ENCODE measurements around the gene GDPD4.

GDPD4 gene

GRCh38 chr11:77191823-77192495 lies 109.5 kb downstream of the GDPD4 start:
- no peaks in the 10 kb centered on the region for H3K36me3 ChIP-seq (ENCODE audit: control insufficient read depth in 1 of 2, insufficient read depth in 2 of 2, low read length in 2 of 2)
- H3K27me3 ChIP-seq (ENCODE audit: control insufficient read depth in 1 of 2, insufficient read depth in 2 of 2, low read length in 2 of 2), result no peaks in the 10 kb centered on the region
- peak overlapping the region in 1 of 2 donors; percentile 32 for H3K9ac ChIP-seq (ENCODE audit: low read depth in 1 of 2, low read length in 2 of 2)
- H3K4me1 ChIP-seq (ENCODE audit: control insufficient read depth in 1 of 2, insufficient read depth in 2 of 2, low read length in 2 of 2), result peaks cover 8 to 23% of the 10 kb centered on the region in 2 donors
- no peaks in the 10 kb centered on the region for H3K9me3 ChIP-seq (ENCODE audit: control insufficient read depth in 1 of 2, low read length in 2 of 2)
- no peak overlapping the region for H3K27ac ChIP-seq (ENCODE audit: low read depth, low read length)
- H3K4me3 ChIP-seq (ENCODE audit: low read depth in 1 of 2, low read length in 2 of 2), result peak overlapping the region; percentile 23 to 55

GRCh38 chr11:77191429-77191822 lies 110.1 kb downstream of the GDPD4 start:
- Histone ChIP-seq H3K36me3 (ENCODE audit: control insufficient read depth in 1 of 2, insufficient read depth in 2 of 2, low read length in 2 of 2) (no peaks in the 10 kb centered on the region), H3K9ac (ENCODE audit: low read depth in 1 of 2, low read length in 2 of 2) (no peak overlapping the region), H3K4me3 (ENCODE audit: low read depth in 1 of 2, low read length in 2 of 2) (peak overlapping the region in 1 of 2 donors; percentile 55)

GRCh38 chr11:77190331-77191075 lies 111.0 kb downstream of the GDPD4 start:
- H3K27me3 ChIP-seq (ENCODE audit: control insufficient read depth in 1 of 2, insufficient read depth in 2 of 2, low read length in 2 of 2), result no peaks in the 10 kb centered on the region
- no peak overlapping the region for H3K27ac ChIP-seq (ENCODE audit: low read depth, low read length)
- H3K4me1 ChIP-seq (ENCODE audit: control insufficient read depth in 1 of 2, insufficient read depth in 2 of 2, low read length in 2 of 2), result peaks cover 8 to 23% of the 10 kb centered on the region in 2 donors
- no peaks in the 10 kb centered on the region for H3K36me3 ChIP-seq (ENCODE audit: control insufficient read depth in 1 of 2, insufficient read depth in 2 of 2, low read length in 2 of 2)
- H3K4me3 ChIP-seq (ENCODE audit: low read depth in 1 of 2, low read length in 2 of 2), result no peak overlapping the region
- no peaks in the 10 kb centered on the region for H3K9me3 ChIP-seq (ENCODE audit: control insufficient read depth in 1 of 2, low read length in 2 of 2)
- no peak overlapping the region for H3K9ac ChIP-seq (ENCODE audit: low read depth in 1 of 2, low read length in 2 of 2)

More at GRCh38 chr11:77191429-77191822, 110.1 kb downstream of the GDPD4 start:
- no peaks in the 10 kb centered on the region for H3K27me3 ChIP-seq (ENCODE audit: control insufficient read depth in 1 of 2, insufficient read depth in 2 of 2, low read length in 2 of 2)
- H3K27ac ChIP-seq (ENCODE audit: low read depth, low read length), result no peak overlapping the region
- peaks cover 8 to 23% of the 10 kb centered on the region in 2 donors for H3K4me1 ChIP-seq (ENCODE audit: control insufficient read depth in 1 of 2, insufficient read depth in 2 of 2, low read length in 2 of 2)
- H3K9me3 ChIP-seq (ENCODE audit: control insufficient read depth in 1 of 2, low read length in 2 of 2), result no peaks in the 10 kb centered on the region

GRCh38 chr11:77189588-77190210 lies 111.8 kb downstream of the GDPD4 start:
- Histone ChIP-seq H3K36me3 (ENCODE audit: control insufficient read depth in 1 of 2, insufficient read depth in 2 of 2, low read length in 2 of 2) (no peaks in the 10 kb centered on the region), H3K4me3 (ENCODE audit: low read depth in 1 of 2, low read length in 2 of 2) (no peak overlapping the region), H3K9ac (ENCODE audit: low read depth in 1 of 2, low read length in 2 of 2) (no peak overlapping the region), H3K9me3 (ENCODE audit: control insufficient read depth in 1 of 2, low read length in 2 of 2) (no peaks in the 10 kb centered on the region), H3K4me1 (ENCODE audit: control insufficient read depth in 1 of 2, insufficient read depth in 2 of 2, low read length in 2 of 2) (peaks cover 8 to 23% of the 10 kb centered on the region in 2 donors), H3K27me3 (ENCODE audit: control insufficient read depth in 1 of 2, insufficient read depth in 2 of 2, low read length in 2 of 2) (no peaks in the 10 kb centered on the region), H3K27ac (ENCODE audit: low read depth, low read length) (no peak overlapping the region)

- Histone ChIP-seq H3K4me1 (ENCODE audit: control insufficient read depth in 1 of 2, insufficient read depth in 2 of 2, low read length in 2 of 2) (peaks cover 8 to 23% of the 10 kb centered on the region in 2 donors), H3K4me3 (ENCODE audit: low read depth in 1 of 2, low read length in 2 of 2) (no peak overlapping the region), H3K27ac (ENCODE audit: low read depth, low read length) (no peak overlapping the region)
Observed at GRCh38 chr11:77188633-77189491, 112.6 kb downstream of the GDPD4 start.

GRCh38 chr11:77187776-77188632 lies 113.5 kb downstream of the GDPD4 start:
- no peaks in the 10 kb centered on the region for H3K9me3 ChIP-seq (ENCODE audit: control insufficient read depth in 1 of 2, low read length in 2 of 2)
- no peak overlapping the region for H3K27ac ChIP-seq (ENCODE audit: low read depth, low read length)
- H3K4me1 ChIP-seq (ENCODE audit: control insufficient read depth in 1 of 2, insufficient read depth in 2 of 2, low read length in 2 of 2), result peaks cover 8 to 23% of the 10 kb centered on the region in 2 donors
- H3K27me3 ChIP-seq (ENCODE audit: control insufficient read depth in 1 of 2, insufficient read depth in 2 of 2, low read length in 2 of 2), result no peaks in the 10 kb centered on the region
- no peak overlapping the region for H3K4me3 ChIP-seq (ENCODE audit: low read depth in 1 of 2, low read length in 2 of 2)
- no peak overlapping the region for H3K9ac ChIP-seq (ENCODE audit: low read depth in 1 of 2, low read length in 2 of 2)
- H3K36me3 ChIP-seq (ENCODE audit: control insufficient read depth in 1 of 2, insufficient read depth in 2 of 2, low read length in 2 of 2), result no peaks in the 10 kb centered on the region

More at GRCh38 chr11:77188633-77189491, 112.6 kb downstream of the GDPD4 start:
- H3K9ac ChIP-seq (ENCODE audit: low read depth in 1 of 2, low read length in 2 of 2), result no peak overlapping the region
- H3K36me3 ChIP-seq (ENCODE audit: control insufficient read depth in 1 of 2, insufficient read depth in 2 of 2, low read length in 2 of 2), result no peaks in the 10 kb centered on the region
- no peaks in the 10 kb centered on the region for H3K27me3 ChIP-seq (ENCODE audit: control insufficient read depth in 1 of 2, insufficient read depth in 2 of 2, low read length in 2 of 2)
- no peaks in the 10 kb centered on the region for H3K9me3 ChIP-seq (ENCODE audit: control insufficient read depth in 1 of 2, low read length in 2 of 2)

- no peaks in the 10 kb centered on the region for H3K9me3 ChIP-seq (ENCODE audit: control insufficient read depth in 1 of 2, low read length in 2 of 2)
- no peak overlapping the region for H3K9ac ChIP-seq (ENCODE audit: low read depth in 1 of 2, low read length in 2 of 2)
- H3K4me1 ChIP-seq (ENCODE audit: control insufficient read depth in 1 of 2, insufficient read depth in 2 of 2, low read length in 2 of 2), result peaks cover 8 to 22% of the 10 kb centered on the region in 2 donors
- H3K27ac ChIP-seq (ENCODE audit: low read depth, low read length), result no peak overlapping the region
- H3K27me3 ChIP-seq (ENCODE audit: control insufficient read depth in 1 of 2, insufficient read depth in 2 of 2, low read length in 2 of 2), result no peaks in the 10 kb centered on the region
- H3K36me3 ChIP-seq (ENCODE audit: control insufficient read depth in 1 of 2, insufficient read depth in 2 of 2, low read length in 2 of 2), result no peaks in the 10 kb centered on the region
- no peak overlapping the region for H3K4me3 ChIP-seq (ENCODE audit: low read depth in 1 of 2, low read length in 2 of 2)
Observed at GRCh38 chr11:77187111-77187750, 114.3 kb downstream of the GDPD4 start.

GRCh38 chr11:77186302-77186701 lies 115.2 kb downstream of the GDPD4 start:
- H3K36me3 ChIP-seq (ENCODE audit: control insufficient read depth in 1 of 2, insufficient read depth in 2 of 2, low read length in 2 of 2), result no peaks in the 10 kb centered on the region

More at GRCh38 chr11:77186302-77186701, 115.2 kb downstream of the GDPD4 start:
- H3K27me3 ChIP-seq (ENCODE audit: control insufficient read depth in 1 of 2, insufficient read depth in 2 of 2, low read length in 2 of 2), result no peaks in the 10 kb centered on the region
- no peak overlapping the region for H3K4me3 ChIP-seq (ENCODE audit: low read depth in 1 of 2, low read length in 2 of 2)
- H3K4me1 ChIP-seq (ENCODE audit: control insufficient read depth in 1 of 2, insufficient read depth in 2 of 2, low read length in 2 of 2), result peaks cover 8 to 16% of the 10 kb centered on the region in 2 donors
- no peak overlapping the region for H3K27ac ChIP-seq (ENCODE audit: low read depth, low read length)
- no peak overlapping the region for H3K9ac ChIP-seq (ENCODE audit: low read depth in 1 of 2, low read length in 2 of 2)
- no peaks in the 10 kb centered on the region for H3K9me3 ChIP-seq (ENCODE audit: control insufficient read depth in 1 of 2, low read length in 2 of 2)

Measured in duodenal mucosa (tissue), 2 donors.